Bronchial epithelial cell (primary cell): ENCODE measurements around the gene MPP2. TPM values are rescaled to one million over a fixed set of nuclear protein-coding genes. Genes with fewer than 3 reads are reported as not detected.

Experiments used
- DNase-seq: peaks from one replicate; pipeline ENCODE4 v3.0.0-alpha.2; 2010; ENCODE audit warnings: low read depth
- FAIRE-seq: peaks from 2 replicates; lab custom pipeline; 2011; peaks lifted over from hg19 to GRCh38; lab: Jason Lieb, UNC
- H3K27me3 ChIP-seq: 2 replicates; pipeline ENCODE4 v1.5.1; 2011; ENCODE audit warnings: low read length; ENCODE audit not compliant: control insufficient read depth, insufficient read depth
- H3K36me3 ChIP-seq: 2 replicates; pipeline ENCODE4 v1.5.1; 2011; ENCODE audit warnings: low read length; ENCODE audit not compliant: control insufficient read depth, insufficient read depth
- H3K4me3 ChIP-seq: 2 replicates; pipeline ENCODE4 v1.5.1; 2011; ENCODE audit warnings: mild to moderate bottlenecking, low read depth, low read length, control low read depth
- total RNA-seq: library from RNA; depleted of rRNA; stranded (reverse); fragments of >200 nt; gene quantifications from 2 replicates; pipeline ENCODE4 v1.2.1, GENCODE V29; 2014
- TF ChIP-seq, protein P1 (sequence below): IDR thresholded peaks from 2 replicates; pipeline ENCODE4 v1.5.1; 2011; ENCODE audit warnings: mild to moderate bottlenecking, moderate library complexity, low read length, control low read depth, inconsistent platforms; ENCODE audit not compliant: insufficient read depth, severe bottlenecking

Gene MPP2
- total RNA-seq, 1 donor from 2014 or later = 0.26 TPM

- Histone ChIP-seq H3K36me3 (no peaks in the 10 kb centered on the region), H3K27me3 (peaks cover 30% of the 10 kb centered on the region), H3K4me3 (no peak overlapping the region)
- TF ChIP-seq, protein P1, sequence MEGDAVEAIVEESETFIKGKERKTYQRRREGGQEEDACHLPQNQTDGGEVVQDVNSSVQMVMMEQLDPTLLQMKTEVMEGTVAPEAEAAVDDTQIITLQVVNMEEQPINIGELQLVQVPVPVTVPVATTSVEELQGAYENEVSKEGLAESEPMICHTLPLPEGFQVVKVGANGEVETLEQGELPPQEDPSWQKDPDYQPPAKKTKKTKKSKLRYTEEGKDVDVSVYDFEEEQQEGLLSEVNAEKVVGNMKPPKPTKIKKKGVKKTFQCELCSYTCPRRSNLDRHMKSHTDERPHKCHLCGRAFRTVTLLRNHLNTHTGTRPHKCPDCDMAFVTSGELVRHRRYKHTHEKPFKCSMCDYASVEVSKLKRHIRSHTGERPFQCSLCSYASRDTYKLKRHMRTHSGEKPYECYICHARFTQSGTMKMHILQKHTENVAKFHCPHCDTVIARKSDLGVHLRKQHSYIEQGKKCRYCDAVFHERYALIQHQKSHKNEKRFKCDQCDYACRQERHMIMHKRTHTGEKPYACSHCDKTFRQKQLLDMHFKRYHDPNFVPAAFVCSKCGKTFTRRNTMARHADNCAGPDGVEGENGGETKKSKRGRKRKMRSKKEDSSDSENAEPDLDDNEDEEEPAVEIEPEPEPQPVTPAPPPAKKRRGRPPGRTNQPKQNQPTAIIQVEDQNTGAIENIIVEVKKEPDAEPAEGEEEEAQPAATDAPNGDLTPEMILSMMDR = no peak
- DNase-seq (no peak), FAIRE-seq (no peak)
Observed at GRCh38 chr17:43951750-43952149, 44.4 kb upstream of the MPP2 start.

DNA sequence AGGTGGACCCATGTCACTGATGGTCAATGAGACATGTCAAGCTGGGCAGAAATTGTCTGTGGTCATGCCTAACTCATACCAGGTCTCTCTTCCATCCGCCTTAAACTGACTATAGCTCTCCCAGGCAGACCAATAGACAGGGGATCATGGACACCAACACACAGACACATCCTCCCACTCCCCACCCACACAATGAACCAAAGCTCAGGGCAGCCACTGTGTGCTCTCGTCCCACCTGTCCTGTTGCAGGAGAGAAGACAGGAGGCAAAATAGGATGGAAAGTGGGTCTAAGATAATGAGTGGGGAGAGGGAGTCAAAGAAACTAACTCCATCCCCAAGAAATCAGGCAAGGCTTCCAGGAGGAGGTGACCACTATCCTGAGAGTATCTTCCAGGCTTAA, 43.2 kb upstream of the MPP2 start:
- TF ChIP-seq, protein P1 = no peak
- H3K4me3 ChIP-seq = no peak overlapping the region
- no peaks in the 10 kb centered on the region for H3K36me3 ChIP-seq
- FAIRE-seq (no peak), DNase-seq (no peak)
- H3K27me3 ChIP-seq = peaks cover 29% of the 10 kb centered on the region

DNA sequence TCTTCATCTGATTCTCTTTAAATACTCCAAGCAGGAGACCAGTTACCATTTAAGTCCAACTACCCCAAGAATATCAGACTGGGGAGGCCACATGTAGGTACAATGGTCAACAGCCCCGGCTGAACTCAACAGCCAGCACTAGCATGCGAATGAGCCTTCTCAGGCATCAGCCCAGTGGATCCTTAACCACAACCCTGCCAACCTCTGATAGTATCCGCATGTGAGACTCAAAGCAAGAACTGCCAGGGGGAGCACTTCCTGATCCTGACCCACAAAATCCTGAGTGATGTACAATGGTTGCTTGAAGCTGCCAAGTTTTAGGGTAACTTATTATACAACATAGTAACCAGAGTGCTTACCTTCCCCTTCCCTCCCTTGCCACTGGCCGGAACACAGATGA, 42.4 kb upstream of the MPP2 start:
- FAIRE-seq (no peak), DNase-seq (no peak)
- Histone ChIP-seq H3K36me3 (no peaks in the 10 kb centered on the region), H3K27me3 (peaks cover 29% of the 10 kb centered on the region), H3K4me3 (no peak overlapping the region)
- TF ChIP-seq, protein P1 = no peak

DNA sequence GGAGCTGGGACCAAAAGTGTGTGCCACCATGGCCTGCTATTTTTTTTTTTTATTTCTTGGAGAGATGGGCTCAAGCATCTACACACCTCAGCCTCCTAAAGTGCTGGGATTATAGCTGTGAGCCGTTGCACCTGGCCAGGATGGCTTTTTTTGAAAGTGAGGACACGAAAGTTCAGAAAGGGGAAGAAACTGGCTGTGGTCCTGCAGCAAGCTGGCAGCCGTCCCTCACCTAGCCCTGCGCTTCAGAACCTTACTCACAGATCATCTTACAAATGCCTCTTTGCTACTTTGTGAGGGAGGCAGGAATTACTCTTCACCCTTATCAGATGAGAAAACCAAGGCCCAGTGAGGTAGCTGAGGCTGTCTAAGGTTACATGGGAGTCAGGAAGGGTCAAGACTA, 39.4 kb upstream of the MPP2 start:
- DNase-seq (no peak), FAIRE-seq (no peak)
- Histone ChIP-seq H3K27me3 (peaks cover 8% of the 10 kb centered on the region), H3K4me3 (no peak overlapping the region), H3K36me3 (no peaks in the 10 kb centered on the region)
- TF ChIP-seq, protein P1 = no peak

DNA sequence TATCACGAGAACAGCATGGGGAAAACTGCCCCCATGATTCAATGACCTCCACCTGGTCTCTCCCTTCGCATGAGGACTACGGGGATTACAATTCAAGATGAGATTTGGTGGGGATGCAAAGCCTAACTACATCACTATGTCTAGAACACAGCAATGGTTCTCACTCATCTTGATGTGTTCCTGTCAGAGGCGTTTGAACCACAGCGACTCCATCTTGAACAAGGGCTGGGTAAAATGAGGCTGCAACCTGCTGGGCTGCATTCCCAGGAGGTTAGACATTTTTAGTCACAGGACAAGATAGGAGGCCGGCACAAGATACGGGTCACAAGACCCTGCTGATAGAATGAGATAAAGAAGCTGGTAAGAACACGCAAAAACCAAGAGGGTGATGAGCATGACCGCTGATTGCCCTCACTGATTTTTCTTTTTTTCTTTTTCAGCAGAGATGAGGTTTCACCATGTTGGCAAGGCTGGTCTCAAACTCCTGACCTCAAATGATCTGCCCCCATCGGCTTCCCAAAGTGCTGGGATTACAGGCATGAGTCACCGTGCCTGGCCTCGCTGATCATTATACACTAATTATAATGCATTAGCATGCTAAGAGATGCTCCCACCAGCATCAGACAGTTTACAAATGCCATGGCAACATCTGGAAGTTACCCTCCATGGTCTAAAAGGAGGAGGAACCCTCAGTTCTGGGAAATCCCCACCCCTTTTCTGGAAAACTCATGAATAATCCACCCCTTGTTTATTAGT, 37.9 kb upstream of the MPP2 start:
- Histone ChIP-seq H3K36me3 (no peaks in the 10 kb centered on the region), H3K4me3 (no peak overlapping the region), H3K27me3 (no peaks in the 10 kb centered on the region)
- FAIRE-seq = no peak
- TF ChIP-seq, protein P1 = no peak
- DNase-seq = no peak
